NCI-H345 treated with DMSO at 0.1 percent for 48 hours (cell line): ENCODE measurements around the gene RPL3.

ENCODE experiments used
- DNase-seq: peaks from one replicate; lab custom pipeline; 2025; ENCODE audit not compliant: unreplicated experiment; lab: John Stamatoyannopoulos, UW

Gene RPL3

DNA sequence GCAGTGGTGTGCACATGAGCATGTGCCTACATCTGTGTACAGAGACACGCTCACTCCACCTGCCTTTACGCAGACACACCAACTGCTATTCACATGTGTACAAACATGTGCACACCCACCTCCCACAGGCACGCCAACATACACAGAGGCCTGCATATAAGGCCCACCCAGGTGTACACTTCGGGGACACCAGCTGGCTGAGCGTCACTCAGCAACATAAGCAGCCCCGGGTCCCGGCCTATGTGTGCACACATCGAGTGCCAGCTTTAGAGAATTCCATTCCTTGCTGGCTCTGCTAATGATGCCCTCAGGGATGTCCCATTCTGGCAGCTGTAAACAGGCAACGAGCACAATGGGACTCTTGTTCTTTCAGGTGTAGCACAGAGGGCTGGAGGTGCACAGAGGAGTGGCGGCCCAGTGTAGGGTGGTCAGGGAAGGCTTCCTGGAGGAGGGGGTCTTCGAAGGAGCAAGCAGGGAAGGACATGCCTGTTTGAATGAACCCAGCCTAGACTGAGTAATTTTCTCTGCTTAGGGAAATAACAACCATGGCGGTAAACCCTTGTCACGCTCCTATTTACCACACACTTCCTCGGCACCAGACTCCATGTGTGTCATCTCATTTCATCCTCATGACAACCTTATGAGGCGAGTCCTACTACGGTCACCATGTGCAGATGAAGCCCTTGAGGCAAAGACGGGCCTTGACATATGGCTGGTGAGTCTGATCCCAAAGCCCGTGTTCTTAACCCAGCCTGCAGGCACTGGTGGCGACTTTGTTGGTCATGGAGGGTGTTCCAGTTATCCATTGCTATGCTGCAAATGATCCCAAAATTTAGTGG, 35.1 kb downstream of the RPL3 start:
- DNase-seq: no peak

- DNase-seq: no peak
These were observed 35.9 kb downstream of the RPL3 start for GRCh38 chr22:39283322-39284141.

GRCh38 chr22:39282645-39283321, 36.6 kb downstream of the RPL3 start:
- no peak for DNase-seq

- no peak for DNase-seq
These were observed 38.3 kb downstream of the RPL3 start for GRCh38 chr22:39281126-39281525.

DNA sequence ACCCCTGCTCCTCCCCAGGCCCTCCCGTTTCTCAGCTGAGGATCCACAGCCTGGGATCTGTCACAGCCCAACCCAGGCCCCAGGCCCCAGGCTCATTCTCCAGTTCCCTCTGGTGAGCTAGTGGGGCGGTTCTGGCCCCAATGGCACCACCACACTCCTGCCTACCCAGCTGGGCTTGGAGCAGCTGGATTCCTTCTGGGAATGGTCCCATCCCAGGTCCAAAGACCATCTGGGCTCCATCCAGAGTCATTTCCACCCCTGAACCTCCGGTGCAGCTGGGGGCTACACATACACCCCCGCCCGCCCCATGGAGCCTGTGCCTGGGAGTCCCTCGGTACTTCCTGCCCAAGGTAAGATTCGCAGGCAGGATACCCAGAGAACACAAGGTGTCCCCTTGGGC, 39.2 kb downstream of the RPL3 start:
- no peak for DNase-seq

GRCh38 chr22:39279170-39279850, 40.1 kb downstream of the RPL3 start:
- DNase-seq: no peak

- no peak for DNase-seq
These were observed 41.4 kb downstream of the RPL3 start for GRCh38 chr22:39278040-39278439.

DNA sequence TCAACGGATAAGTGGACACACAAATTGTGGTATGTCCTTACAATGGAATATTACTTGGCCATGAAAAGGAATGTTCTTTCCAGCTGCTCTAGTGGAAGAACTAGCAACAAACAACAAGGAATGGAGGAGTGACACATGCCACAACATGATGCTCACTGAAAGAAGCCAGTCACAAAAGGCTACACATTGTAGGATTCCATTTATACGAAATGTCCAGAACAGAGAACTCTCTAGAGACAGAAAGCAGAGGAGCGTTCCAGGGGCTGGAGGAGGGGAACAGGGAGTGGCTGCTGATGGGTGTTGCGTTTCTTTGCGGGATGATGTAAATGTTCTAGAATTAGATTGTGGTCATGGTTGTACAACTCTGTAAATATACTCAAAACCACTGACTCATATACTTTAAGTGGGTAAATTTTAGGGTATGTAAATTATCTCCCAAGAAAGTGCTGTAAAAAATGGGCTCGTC, 42.2 kb downstream of the RPL3 start:
- DNase-seq: no peak

DNA sequence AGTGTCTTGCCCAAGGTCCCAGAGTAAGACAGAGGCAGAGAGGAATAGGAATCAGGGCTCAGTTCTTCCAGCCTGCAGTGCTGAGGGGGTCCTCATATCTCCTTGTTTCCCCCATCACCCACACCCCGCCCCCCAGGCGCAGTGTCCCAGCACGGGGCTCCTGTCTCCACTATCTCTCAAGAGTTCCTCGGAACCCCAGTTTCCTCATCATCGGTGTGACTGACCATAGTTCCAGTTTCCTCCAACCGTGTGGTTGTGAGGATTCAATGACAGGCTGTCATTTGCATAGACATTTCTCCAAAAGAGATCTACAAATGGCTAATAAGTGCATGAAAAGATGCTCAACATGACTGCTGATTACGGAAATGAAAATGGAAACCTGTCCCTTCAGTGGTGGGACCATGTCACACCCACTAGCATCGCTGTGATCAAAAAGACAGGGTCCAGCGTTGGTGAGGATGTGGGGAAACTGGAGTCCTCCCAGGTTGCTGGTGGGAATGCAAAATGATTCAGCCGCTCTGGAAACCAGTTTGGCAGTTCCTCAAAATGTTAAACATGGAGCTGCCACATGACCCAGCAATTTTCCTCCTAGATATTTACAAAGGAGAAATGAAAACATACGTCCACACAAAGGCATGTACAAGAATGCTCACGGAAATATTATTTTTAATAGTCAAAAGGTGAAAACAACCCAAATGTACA, 42.8 kb downstream of the RPL3 start:
- no peak for DNase-seq

GRCh38 chr22:39275814-39276439, 43.5 kb downstream of the RPL3 start:
- no peak for DNase-seq

DNA sequence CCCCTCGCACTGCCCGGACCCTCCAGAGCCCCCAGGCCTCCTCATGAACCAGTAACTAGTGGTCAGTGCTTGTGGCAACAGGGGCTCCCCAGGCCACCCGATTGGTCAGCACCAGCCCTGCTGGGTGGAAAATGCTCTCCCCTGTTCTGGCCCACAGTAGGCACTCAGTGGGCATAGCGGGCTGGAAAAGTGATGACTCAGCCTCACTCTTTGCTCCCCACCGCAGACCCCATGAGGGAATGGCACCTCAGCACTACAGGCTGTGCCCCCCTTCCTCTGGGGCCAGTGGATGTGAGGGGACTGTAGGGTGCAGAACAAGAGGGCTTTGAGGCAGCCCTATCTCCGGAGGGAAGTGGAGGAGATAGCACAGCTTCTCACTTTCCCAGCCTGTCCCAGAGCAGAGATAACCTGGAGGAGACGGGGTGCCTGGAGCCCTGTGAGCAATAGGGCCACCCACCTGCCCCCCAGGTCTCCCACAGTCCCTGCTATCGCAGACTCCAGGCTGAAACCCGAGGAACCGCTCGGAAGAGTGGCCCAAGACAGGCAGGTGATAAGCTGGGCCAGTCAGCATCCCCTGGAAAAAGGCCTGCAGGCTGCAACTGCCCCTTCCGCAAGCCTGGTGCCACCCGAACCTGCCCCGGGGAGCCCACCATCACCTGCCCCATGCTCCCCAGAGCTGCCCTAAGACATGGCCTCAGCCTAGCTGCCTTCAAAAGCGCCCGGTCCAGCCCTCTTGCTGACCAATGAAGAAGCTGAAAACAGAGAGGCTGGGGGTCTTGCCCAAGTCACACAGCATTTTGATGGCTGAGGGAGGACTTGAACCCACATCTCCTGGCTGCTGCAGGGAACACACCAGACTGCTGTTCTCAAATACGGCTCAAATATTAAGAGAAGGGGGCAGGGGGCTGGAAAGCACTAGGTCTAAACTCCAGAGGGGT, 45.2 kb downstream of the RPL3 start:
- no peak for DNase-seq

DNA sequence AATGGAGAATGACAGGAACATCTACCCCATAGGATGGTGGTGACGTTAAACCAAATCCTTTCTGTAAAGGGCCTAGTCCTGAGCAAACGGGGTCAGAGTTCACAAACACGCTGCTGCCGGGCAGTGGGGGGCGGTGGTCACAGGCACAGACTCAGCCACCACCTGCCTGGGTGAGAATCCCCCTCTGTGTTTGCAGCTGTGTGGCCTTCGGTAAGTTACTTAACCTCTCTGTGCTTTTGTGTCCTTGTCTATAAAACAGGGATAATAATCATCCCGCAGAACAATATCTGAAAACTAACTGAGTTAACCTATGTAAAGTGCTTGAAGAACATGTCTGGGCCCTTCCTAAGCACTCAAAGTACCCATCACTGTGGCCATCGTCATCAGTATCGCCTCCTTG, 48.6 kb downstream of the RPL3 start:
- no peak for DNase-seq

- no peak for DNase-seq
These were observed 49.1 kb downstream of the RPL3 start for GRCh38 chr22:39270280-39270679.

- no peak for DNase-seq
These were observed 50.2 kb downstream of the RPL3 start for GRCh38 chr22:39269095-39269790.

GRCh38 chr22:39268645-39269044, 50.8 kb downstream of the RPL3 start:
- DNase-seq: no peak

- no peak for DNase-seq
These were observed 51.4 kb downstream of the RPL3 start for GRCh38 chr22:39267974-39268373.

DNA sequence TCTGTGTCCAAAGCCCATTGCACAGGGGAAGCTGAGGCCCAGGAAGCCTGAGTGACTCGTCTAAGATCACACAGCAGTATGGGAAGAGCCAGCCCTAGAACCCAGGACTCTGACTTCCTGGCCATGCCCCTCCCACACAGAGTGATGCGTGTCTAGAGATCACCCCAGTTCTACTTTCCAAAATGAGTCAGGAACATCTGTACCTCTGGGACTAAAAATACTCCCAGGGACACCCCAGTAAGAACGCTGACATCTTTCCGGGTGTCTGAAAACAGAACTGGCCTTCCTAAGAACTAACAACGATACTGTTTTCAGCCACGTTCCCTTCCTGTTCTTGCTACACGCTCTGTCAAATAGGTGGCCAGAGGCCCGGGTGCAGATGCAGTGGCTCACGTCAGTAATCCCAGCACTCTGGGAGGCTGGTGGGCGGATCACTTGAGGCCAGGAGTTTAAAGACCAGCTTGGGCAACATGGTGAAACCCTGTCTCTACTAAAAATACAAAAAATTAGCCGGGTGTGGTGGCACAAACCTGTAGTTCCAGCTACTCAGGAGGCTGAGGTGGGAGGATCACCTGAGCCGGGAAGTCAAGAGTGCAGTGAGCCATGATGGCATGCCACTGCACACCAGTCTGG, 52.9 kb downstream of the RPL3 start:
- no peak for DNase-seq
